ENCODE data around the gene GAK. TPM values are rescaled to one million over a fixed set of nuclear protein-coding genes. Genes with fewer than 3 reads are reported as not detected.

GAK gene
- total RNA-seq, 1 experiment from 2014 or later = 92.8 TPM

DNA sequence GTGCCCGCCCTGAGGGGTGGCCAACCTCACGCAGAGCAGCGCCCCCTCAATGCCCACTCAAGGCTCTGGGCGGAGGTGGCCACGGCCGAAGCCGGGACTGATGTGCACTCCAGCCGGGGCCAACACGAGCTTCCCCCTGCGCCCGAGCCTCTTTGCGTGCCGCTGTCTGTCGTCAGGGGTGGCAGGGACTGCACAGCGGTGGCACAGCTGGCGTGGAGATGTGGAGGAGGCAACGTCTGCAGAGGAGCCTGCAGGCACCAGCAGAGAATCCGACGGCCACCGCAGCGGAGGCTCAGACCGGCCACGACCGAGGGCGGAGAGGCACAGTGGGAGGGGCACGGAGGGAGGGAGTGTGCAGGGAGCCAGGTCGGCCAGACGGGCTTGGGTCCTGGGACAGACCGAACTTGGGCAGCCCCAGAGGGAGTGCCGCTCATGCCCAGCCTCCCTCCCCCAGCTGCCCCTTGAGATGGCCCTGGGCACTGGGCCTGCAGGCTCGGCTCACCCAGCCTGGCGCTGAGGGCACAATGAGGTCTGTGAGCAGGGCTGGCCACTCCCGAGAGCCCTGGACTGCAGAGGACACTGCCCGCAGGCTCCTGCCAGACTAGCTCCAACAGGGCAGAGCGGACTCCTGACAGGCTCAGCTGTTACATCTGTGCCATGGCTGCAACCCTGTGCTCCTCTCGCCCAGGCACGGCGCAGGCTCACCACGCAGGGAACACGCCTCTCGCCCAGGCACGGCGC lies 59.7 kb downstream of the GAK start:
- DNase-seq (ENCODE audit: low read depth) = no peak

DNA sequence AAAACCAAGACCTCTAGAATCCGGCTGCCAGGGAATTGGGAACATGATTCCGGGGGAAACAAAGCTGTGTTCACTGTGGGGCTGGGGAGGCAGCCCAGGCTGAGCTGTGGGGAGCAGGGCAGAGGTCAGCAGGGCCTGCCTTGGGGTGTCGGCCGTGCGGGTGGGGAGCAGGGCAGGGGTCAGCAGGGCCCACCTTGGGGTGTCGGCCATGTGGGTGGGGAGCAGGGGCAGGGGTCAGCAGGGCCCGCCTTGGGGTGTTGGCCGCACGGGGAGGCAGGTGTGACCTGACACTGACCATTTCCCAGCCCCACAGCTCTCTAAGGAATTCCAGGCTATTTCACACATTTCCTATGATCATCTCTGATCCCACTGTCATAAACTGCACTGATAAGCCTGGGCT lies 60.6 kb downstream of the GAK start:
- no peak for DNase-seq (ENCODE audit: low read depth)

DNA sequence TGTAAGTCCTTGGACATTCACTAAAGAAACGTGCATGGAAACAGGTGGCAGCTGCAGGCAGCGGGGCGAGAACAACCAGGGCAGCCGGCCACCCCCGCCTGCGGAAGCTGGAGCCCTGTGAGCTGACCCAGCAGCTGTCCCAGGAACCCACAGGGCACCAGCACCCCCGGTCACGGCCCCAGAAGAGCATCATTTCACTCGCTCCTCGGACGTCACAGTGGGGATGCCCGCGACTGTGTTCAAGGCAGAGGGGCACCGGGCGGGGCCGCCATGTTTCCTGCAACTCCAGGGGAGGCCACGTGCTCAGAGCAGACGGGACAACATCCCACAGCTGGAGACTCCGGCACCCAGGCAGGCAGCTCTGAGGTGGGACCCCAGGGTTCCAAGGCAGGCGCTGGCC lies 61.2 kb downstream of the GAK start:
- DNase-seq (ENCODE audit: low read depth) = no peak

DNA sequence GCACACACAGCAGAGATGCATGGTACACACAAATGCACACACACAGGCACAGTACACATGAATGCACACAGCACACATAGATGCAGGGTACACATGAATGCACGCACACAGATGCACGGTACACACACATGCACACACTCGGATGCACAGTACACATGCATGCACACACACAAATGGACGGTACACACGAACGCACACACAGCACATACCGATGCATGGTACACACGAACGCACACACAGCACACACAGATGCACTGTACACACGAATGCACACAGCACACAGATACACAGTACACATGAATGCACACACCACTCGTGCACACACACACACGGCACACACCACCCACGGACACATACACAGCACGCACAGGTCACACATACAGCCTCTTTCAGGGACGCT lies 62.3 kb downstream of the GAK start:
- no peak for DNase-seq (ENCODE audit: low read depth)

DNA sequence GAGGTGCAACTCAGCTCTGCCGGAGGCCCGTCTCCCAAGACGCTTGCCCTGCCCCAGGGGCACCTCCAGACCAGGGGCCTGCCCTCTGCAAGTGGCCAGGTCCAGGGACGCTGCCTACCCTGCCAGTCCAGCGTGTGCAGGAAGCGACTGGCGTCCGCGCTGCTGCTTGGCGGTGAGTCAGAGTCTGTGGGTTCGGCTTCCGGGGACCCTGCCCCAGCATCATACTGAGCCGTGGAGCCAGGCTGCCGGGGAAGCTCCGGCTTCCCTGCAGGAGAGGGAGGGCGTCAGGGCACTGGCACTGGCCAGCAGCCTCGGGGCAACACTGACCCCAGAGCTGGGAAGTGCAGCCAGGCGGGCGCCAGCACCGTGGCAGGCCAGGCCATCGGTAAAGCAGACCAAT lies 63.7 kb downstream of the GAK start:
- DNase-seq (ENCODE audit: low read depth) = no peak

DNA sequence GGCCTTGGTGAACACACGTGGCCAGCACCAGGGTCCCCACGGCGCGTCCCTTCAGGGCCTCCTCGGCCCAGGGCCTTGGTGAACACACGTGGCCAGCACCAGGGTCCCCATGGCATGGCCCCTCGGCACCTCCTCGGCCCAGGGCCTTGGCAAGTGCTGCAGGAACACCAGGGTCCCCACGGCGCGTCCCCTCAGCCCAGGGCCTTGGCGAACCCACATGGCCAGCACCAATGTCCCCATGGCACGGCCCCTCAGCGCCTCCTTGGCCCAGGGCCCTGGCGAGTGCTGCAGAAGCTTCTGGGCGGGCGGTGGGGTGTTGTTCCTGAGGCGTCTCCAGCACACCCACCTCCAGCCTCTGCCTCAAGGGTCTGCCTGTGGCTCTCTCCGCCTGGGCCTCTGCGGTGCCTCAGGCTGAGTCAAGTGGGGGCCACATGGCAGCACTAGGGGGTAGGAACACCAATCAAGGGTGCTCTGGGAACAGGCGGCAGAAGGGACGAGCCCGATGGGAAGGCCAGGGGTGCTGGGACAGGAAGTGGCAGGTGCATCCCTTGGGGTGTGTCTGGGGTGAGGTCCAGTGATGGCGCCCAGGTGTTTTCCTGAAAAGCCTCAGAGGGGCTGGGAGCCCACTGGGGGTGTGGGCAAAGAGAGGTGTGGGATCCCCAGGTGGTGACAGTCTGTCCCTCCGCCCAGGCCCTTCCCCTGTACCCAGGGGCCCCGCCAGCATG lies 64.4 kb downstream of the GAK start:
- no peak for DNase-seq (ENCODE audit: low read depth)

DNA sequence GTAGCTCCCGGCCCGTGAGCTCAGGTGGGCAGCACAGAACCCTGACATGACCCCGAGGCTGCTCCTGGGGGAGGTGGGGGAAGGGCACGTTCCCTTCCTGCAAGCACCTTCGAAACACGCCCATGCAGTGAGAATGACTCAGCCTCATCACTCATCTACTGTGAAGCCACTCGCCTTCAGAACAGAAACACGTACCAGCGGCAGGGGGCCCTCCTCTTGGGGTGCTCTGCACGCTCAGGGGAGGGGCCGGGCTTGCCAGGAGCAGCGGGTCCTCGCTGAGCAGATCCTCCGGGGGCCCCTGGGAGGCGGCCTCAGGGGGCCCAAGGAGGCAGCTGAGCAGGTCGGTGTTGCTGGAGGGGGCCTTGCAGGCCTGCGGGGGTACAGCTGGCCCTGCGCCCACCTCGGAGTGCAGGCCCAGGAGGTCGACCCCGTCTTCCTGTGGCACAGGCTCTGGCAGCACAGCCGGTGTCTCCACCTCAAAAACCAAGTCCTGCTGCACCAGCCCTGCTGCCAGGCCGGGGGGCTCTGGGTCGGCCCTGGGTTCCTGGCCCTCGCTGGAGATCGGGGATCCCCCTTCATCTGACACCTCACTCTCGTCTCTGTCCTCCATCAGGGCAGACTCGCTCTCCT lies 65.2 kb downstream of the GAK start:
- no peak for DNase-seq (ENCODE audit: low read depth)

DNA sequence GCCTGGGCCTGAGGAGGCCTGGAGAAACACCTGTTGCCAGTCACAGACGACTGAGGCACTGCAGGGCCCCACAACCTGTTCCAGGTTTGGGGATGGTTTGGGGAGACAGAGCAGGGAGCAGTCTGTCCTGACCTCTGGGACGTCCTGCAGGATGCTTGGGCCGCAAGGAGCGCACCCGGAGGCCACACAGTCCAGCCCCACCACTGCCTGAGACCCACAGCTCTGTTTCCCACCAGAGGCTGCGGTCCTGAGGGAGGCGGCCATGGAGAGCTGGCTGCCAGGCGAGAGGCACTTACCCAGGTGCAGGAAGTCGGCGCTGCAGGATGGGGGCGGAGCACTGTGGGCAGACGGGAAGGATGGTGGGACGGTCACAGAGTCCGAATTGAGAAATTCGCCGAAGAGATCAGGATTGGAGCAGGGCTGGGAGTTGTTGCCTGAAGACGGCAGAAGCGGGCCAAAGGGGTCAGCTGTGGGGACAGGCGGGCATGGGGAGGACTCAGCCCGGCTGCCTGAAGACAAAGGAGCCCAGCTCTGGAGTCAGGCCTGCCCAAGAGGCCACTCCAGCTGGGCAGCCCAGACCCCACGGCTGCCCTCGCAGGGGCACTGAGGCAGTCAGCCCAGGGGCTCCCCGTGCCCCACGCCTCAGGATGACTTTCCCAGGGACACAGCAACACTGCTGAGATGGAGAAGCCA lies 65.9 kb downstream of the GAK start:
- no peak for DNase-seq (ENCODE audit: low read depth)

DNA sequence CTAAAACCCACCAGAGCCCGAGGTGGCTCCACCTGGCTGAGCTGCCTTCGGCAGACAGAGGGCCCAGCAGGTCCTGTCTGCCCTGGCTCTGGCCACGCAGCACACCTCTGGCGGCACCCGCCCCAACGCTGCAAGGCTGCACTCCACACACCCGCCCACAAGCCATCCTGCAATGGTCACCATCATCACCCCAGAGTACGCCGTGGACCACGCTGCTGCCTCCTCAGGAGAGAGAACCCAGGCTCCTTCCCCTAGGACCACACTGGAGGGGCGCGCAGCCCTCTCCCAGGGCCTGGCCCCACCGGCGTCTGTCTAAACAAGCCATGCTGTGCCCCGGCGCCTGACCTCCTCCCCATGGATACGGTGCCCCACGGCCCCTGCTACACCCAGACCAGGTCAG lies 66.5 kb downstream of the GAK start:
- no peak for DNase-seq (ENCODE audit: low read depth)

DNA sequence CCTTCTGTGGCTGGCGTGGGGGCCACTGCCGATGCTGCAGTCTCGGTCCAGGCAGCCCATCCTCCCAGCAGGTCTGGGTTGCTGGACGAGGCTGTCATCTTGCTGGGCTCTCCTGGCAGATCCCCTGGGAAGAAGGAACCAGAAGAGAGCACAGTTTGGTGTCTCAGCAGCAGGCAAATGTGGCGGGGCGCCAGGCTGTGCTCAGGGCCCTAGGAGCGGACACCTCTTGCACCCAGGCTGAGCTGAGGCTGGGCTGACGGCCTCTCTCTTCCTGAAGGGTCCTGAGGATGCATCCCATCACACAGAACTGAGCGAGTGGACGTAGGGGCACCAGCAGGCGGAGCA lies 67.0 kb downstream of the GAK start:
- DNase-seq (ENCODE audit: low read depth) = no peak

DNA sequence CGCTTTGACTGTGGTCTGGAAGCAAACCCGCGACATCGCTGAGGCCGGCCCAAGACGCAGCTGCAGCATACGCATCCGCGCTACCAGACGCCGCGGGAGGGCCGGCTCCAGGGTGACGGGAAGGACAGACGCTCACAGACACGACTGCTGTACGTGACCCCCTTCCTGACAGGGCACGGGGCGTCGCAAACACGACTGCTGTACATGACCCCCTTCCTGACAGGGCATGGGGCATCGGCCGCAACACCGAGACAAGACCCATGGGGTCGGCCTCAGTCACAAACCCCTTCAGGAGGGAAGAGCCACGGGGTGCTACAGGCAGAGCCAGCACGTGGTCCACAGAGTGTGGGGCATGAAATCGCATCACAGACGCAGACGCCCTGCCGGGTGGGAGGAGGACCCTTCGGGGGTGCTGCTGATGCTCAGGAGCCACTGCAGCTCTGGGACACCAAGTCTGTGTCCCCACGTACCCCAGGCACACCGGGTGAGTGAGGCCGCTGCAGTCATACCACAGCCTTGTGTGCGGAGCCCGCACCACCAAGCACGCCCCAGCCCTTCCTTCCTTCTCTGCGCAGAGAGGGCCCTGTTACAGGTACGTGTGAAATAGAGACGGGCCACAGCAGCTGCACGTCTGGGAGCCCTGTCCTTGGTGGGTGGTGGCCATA lies 67.5 kb downstream of the GAK start:
- no peak for DNase-seq (ENCODE audit: low read depth)

DNA sequence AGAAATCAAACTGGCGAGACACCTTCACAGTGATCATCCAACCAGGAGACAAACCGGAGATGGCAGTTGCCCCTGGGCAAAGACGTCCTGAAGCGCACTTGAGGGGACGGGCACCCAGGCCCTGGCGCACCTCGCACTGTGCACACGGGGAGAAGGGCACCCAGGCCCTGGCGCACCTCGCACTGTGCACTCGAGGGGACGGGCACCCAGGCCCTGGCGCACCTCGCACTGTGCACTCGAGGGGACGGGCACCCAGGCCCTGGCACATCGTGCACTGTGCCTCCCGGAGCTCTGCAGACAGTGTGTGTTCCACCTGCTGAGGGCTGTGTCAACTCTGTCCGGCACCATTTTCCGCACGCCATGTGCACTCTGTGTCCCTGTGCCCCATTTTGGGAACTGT lies 71.6 kb downstream of the GAK start:
- DNase-seq (ENCODE audit: low read depth) = no peak

DNA sequence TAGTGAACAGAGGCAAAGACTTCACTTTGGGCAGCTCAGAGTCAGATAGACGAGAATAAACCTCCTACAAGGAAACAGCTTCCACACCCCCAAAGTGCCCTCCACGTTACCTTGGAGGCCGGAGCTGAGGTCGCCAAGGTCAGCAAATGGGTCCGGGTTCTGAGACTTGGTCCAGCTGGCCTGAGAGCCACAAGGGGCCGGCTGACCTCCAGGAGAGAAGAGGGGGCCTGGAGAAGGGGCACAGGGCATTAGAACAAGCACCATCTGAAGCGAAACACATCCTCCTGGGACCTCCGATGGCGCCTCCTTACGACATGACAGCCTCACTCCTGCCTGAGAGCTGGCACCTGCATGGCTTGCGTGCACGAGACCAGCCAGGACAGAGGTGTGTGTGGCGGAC lies 72.6 kb downstream of the GAK start:
- no peak for DNase-seq (ENCODE audit: low read depth)

DNA sequence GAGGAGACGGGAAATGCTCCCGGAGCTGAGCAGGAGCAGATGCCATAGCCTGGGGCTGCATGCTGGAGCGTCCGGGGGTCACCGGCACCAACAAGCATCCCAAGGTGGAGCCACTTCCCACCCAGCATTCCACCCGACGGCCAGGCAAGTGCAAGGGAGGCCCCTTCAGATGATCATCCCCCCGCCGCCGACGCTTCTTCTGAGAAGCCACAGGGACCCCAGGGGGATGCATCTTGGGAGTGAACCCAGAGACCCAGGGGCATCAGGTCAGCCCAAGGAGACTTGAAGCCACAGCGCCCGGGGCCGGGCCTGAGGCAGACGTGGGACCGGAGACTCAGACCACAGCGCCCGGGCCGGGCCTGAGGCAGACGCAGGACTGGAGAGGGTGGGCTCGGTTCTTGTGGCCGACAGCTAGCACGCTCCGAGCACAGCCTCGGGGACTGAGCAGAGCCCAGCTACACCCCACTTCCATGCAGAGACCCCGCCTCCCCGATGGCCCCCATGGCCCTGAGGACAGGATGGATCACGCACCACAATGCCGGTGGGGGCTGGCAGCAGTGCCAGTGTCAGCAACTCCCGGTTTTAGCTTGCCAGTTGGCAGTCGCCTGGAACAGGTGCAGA lies 73.2 kb downstream of the GAK start:
- DNase-seq (ENCODE audit: low read depth) = no peak

DNA sequence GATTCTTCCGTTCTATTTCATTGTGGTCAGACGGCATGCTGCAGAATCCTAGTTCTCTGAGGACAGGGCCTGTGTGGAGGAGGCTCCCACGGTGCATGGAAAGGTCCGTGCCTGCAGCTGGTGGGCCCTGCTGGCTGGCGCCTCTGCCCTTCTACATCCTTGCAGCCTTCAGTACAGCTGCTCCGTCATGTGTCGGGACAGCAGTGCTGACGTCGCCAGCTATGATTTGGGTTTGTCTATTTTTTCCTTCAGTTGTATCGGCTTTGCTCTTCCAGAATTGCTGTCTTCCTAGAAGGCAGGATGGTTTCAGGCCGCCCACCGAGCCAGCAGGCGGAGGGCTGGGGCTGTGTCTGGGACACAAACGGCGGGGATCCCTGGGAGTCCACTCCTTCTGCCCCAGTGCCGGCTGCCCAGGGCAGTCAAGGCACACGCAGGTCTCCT lies 74.1 kb downstream of the GAK start:
- DNase-seq (ENCODE audit: low read depth) = no peak

DNA sequence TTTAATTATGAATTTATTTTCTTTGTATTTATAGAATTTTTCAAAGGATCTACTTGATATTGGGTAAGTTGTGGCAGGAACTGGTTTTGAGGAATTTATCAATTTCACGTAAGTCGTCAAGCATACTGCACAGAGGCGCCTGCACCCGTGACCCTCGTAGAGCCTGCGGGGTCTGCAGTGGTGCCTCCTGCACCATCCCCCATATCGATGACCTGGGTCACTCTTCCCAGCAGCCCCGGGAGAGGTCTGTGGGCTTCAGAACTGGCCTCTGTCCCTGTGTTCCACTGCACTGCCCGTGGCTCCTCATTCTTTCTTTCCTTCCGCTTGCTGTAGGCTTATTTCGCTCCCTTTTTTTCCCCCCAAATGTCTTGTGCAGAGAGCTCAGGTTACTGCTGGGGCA lies 74.7 kb downstream of the GAK start:
- DNase-seq (ENCODE audit: low read depth) = no peak

DNA sequence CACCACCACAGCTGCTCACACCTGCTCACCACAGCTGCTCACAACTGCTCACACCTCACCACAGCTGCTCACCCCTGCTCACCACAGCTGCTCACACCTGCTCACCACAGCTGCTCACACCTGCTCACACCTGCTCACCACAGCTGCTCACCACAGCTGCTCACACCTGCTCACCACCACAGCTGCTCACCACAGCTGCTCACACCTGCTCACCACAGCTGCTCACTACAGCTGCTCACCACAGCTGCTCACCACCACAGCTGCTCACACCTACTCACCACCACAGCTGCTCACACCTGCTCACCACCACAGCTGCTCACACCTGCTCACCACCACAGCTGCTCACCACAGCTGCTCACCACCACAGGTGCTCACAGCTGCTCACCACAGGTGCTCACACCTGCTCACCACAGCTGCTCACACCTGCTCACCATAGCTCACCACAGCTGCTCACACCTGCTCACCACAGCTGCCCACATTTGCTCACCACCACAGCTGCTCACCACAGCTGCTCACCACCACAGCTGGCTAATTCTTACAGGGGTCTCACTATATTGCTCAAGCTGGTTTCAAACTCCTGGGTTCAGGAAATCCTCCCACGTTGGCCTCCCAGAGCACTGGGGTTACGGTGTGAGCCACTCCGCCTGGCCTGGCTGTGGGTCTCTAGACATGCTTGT lies 75.8 kb downstream of the GAK start:
- peak; percentile 26 for DNase-seq (ENCODE audit: low read depth)

DNA sequence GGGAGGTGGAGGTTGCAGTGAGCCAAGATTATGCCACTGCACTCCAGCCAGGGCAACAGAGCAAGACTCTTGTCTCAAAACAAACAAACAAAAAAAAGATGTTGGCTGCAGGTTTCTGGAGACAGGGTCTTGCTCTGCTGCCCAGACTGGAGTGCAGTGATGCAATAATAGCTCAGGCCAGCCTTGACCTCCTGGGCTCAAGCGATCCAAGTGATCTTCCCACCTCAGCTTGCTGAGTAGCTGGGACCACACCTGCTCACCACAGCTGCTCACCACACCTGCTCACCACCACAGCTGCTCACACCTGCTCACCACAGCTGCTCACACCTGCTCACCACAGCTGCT lies 76.3 kb downstream of the GAK start:
- no peak for DNase-seq (ENCODE audit: low read depth)

DNA sequence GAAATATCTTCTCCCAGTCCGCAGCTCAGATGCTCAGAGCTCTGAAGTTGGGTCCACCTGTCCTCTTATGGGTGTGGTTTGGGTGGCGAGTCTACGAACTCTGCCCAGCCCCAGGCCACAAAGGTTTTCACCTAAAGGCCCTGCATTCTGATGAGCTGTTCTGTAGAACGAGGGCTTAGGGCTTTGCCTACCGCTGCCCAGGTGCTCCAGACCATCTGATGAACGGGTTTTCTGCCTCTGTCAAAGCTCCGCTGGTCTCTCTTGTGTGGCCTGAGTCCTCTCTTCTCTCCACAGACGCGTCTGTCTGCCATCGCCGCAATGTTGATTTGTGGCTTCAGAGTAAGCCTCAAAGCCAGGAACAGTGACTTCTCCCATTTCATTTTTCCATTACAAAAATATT lies 77.8 kb downstream of the GAK start:
- DNase-seq (ENCODE audit: low read depth) = no peak

DNA sequence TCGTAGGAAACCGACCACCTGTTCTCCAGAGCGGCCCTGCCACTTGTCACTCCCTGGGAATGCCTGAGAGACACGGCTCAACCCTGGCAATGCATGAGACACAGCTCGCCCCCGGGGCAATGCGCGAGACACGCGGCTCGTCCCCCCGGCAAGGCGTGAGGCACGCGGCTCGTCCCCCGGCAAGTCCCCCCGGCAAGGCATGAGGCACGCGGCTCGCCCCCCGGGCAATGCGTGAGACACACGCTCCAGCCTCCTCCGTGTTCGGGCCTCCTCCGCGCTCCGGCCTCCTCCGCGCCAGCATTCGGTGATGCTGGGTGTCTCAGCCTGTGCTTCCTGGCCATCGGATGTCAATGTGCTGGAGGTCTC lies 78.7 kb downstream of the GAK start:
- DNase-seq (ENCODE audit: low read depth) = no peak
